ENCODE data around the gene MYG1.

DNA sequence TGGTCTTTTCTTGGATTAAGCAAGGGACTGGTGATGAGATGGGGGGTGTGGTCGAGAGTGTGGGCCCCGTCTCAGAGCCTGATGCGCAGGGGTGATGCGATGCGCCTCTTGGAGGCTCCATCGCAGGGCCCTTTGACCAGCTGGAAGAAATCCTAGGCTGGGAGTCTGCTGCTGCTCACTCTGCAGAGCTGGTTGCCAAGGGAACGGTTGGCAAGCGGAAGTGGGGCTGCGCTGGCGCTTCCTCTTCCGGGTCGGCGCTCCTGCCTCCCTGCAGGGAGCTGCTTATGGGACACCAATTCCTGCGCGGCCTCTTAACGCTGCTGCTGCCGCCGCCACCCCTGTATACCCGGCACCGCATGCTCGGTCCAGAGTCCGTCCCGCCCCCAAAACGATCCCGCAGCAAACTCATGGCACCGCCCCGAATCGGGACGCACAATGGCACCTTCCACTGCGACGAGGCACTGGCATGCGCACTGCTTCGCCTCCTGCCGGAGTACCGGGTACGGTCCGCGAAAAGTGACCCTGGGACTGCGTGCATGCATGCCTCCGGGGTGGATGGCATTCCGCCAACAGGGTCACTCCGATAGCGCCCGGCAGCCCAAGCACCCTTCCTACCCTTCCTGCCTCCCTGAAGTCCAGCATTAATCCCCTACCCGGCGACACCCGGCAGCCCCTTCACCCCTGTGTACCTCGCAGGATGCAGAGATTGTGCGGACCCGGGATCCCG is at the start of gene MYG1:
- TF ChIP-seq, protein P1, sequence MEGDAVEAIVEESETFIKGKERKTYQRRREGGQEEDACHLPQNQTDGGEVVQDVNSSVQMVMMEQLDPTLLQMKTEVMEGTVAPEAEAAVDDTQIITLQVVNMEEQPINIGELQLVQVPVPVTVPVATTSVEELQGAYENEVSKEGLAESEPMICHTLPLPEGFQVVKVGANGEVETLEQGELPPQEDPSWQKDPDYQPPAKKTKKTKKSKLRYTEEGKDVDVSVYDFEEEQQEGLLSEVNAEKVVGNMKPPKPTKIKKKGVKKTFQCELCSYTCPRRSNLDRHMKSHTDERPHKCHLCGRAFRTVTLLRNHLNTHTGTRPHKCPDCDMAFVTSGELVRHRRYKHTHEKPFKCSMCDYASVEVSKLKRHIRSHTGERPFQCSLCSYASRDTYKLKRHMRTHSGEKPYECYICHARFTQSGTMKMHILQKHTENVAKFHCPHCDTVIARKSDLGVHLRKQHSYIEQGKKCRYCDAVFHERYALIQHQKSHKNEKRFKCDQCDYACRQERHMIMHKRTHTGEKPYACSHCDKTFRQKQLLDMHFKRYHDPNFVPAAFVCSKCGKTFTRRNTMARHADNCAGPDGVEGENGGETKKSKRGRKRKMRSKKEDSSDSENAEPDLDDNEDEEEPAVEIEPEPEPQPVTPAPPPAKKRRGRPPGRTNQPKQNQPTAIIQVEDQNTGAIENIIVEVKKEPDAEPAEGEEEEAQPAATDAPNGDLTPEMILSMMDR (IDR thresholded peaks at IDR 0.05): no peak
- no peak for TF ChIP-seq HEYL (CRISPR knock-in tag; IDR thresholded peaks at IDR 0.05)
- TF ChIP-seq KDM1A (IDR thresholded peaks at IDR 0.05; ENCODE audit: low read depth): no peak
- peak; percentile 19; the same call in 1 of the 2 replicates for TF ChIP-seq HOXB5 (CRISPR knock-in tag; IDR thresholded peaks at IDR 0.05)
- TF ChIP-seq POLR2A (IDR thresholded peaks at IDR 0.05; ENCODE audit: low read length): peak; percentile 69
- TF ChIP-seq NFE2L2 (conservative IDR thresholded peaks at IDR 0.05; ENCODE audit: low read length): no peak
- peak; percentile 58; the same call in 1 of the 2 replicates for TF ChIP-seq GATA3 (IDR thresholded peaks at IDR 0.05; ENCODE audit: borderline replicate concordance)
- TF ChIP-seq, protein P2, sequence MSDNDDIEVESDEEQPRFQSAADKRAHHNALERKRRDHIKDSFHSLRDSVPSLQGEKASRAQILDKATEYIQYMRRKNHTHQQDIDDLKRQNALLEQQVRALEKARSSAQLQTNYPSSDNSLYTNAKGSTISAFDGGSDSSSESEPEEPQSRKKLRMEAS (IDR thresholded peaks at IDR 0.05): peak; percentile 89
- no peak for TF ChIP-seq SMC3 (IDR thresholded peaks at IDR 0.05)
- no peak for TF ChIP-seq HDAC2 (IDR thresholded peaks at IDR 0.05)

Data from A549 (cell line).